GM12801 (cell line): Measurements from ENCODE around the gene ZNF544.

ENCODE experiments used
- CTCF ChIP-seq: IDR thresholded peaks from one replicate; pipeline ENCODE4 v1.5.1; 2011; ENCODE audit warnings: control low read depth; ENCODE audit not compliant: insufficient read length; ENCODE audit errors: extremely low read depth

The ZNF544 gene

GRCh38 chr19:58218899-58219298 lies 9.8 kb upstream of the ZNF544 start:
- TF ChIP-seq CTCF = no peak

- TF ChIP-seq CTCF = no peak
Observed at GRCh38 chr19:58227964-58228584, 640 bp upstream of the ZNF544 start.

- no peak for TF ChIP-seq CTCF
Observed at GRCh38 chr19:58229255-58229639, 533 bp downstream of the ZNF544 start.

GRCh38 chr19:58237324-58237723 lies 8.6 kb downstream of the ZNF544 start:
- no peak for TF ChIP-seq CTCF

GRCh38 chr19:58243351-58243750 lies 14.6 kb downstream of the ZNF544 start:
- no peak for TF ChIP-seq CTCF

GRCh38 chr19:58248886-58249285 lies 20.2 kb downstream of the ZNF544 start:
- no peak for TF ChIP-seq CTCF

GRCh38 chr19:58252102-58252685 lies 23.5 kb downstream of the ZNF544 start:
- TF ChIP-seq CTCF = no peak
